Brain microvascular endothelial cell (primary cell): ENCODE data around the gene MAGI3.

ENCODE experiments used
- DNase-seq: peaks from one replicate; pipeline ENCODE4 v3.0.0-alpha.2; 2020
- H3K27ac ChIP-seq: fragments of 250-450 bp; sonication (Bioruptor Pico); 2 replicates; pipeline ENCODE4 v1.5.1; 2020; ENCODE audit warnings: mild to moderate bottlenecking, moderate library complexity
- H3K27me3 ChIP-seq: fragments of 250-450 bp; sonication (Bioruptor Pico); replicated peaks from 2 replicates; pipeline ENCODE4 v1.5.1; 2020; ENCODE audit warnings: mild to moderate bottlenecking
- H3K36me3 ChIP-seq: fragments of 250-450 bp; sonication (Bioruptor Pico); replicated peaks from 2 replicates; pipeline ENCODE4 v1.5.1; 2020; ENCODE audit warnings: mild to moderate bottlenecking
- H3K4me3 ChIP-seq: 2 replicates; pipeline ENCODE4 v1.5.1; 2011; ENCODE audit warnings: low read depth, mild to moderate bottlenecking, control low read depth, low read length, moderate library complexity
- CTCF ChIP-seq: IDR thresholded peaks from 2 replicates; pipeline ENCODE4 v1.5.1; 2011; ENCODE audit warnings: low read depth, mild to moderate bottlenecking, moderate library complexity, low read length, control low read depth, inconsistent platforms; ENCODE audit errors: missing control alignments
- in situ Hi-C: cut with HindIII; loops from 2 replicates; pipeline ENCODE4 v1.10.0; 2017; ENCODE audit warnings: low sequenced_read_pairs, low pct_ligation_motif_present

MAGI3 gene

DNA sequence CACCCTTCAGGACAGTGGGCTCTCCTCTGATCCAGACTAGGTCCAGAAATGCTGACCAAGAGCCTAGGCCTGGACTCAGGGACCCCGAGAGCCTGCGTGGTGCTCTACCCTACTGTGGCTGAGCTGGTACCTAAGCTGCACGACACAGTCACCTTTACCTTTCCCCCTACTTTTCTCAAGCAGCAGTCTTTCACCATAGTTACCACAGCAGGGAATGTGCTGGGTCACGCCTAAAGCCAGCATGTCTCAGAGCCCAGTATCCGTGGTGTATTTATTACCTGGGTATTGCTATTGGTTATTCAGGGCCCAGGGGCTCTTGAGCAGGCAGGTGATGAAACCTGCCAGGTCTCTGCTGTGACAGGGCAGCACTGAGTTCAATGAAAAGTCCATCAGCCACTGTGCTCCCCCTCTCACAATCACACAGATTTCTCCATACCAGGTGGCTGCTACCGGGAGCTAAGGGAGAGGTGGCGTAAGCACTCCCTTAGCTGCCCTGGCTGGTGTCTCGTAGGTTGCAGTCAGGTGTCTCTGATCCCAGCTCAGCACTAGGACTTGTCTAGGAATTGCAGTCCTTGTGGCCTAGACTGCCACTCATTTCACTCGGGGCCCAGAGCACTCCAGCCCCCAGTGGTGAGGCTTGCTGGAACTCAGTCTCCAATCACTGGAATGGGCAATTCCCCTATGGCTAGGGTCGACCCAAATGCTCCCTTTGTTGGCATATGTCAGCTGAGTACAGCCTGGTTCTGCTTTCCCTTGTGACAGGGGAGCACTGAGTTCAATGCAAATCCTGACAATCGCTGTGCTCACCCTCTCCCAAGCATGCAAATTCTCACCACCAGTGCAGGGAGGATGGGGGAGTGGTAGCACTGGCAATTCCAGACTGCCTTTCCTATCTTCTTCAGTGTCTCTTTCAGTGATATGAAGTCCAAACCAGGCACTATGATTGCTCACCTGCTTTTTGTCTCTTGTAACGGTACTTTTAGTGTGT, 240.3 kb downstream of the MAGI3 start:
- in situ Hi-C loops, result no loop called here
- H3K27me3 ChIP-seq, result no peaks in the 10 kb centered on the region
- no peaks in the 10 kb centered on the region for H3K36me3 ChIP-seq
- DNase-seq, result no peak
- no peak overlapping the region for H3K4me3 ChIP-seq
- no peak overlapping the region for H3K27ac ChIP-seq
- TF ChIP-seq CTCF, result no peak

- Histone ChIP-seq H3K4me3 (no peak overlapping the region), H3K27me3 (no peaks in the 10 kb centered on the region), H3K36me3 (no peaks in the 10 kb centered on the region), H3K27ac (no peak overlapping the region)
- in situ Hi-C loops, result no loop called here
- DNase-seq, result no peak
- no peak for TF ChIP-seq CTCF
These were observed 251.1 kb downstream of the MAGI3 start for GRCh38 chr1:113641396-113641795.

GRCh38 chr1:113647164-113647563, 256.8 kb downstream of the MAGI3 start:
- TF ChIP-seq CTCF, result no peak
- H3K27me3 ChIP-seq, result no peaks in the 10 kb centered on the region
- no peaks in the 10 kb centered on the region for H3K36me3 ChIP-seq
- H3K27ac ChIP-seq, result no peak overlapping the region
- in situ Hi-C loops, result no loop called here
- no peak overlapping the region for H3K4me3 ChIP-seq
- no peak for DNase-seq

GRCh38 chr1:113648478-113648877, 258.2 kb downstream of the MAGI3 start:
- H3K4me3 ChIP-seq, result no peak overlapping the region
- in situ Hi-C loops, result no loop called here

DNA sequence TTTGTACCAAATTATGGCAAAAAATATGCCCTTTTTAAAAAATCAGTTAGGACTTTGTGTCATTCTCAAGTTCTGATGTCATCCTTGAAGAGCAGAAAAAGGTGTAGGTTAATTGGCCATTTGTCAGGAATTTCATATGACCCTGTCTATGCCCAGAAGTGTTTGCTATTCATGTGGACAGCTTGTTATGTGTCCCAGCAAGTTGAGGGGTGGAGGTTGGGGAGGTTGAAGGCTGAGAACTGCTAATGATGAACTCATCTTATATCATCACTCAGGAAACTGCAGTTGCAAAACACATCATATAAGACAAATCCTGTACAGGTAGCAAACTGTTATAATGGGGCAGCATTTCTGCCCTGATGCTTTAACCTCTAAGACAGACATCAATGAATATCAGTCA, 262.5 kb downstream of the MAGI3 start:
- in situ Hi-C loops, result no loop called here
- no peak for TF ChIP-seq CTCF
- Histone ChIP-seq H3K27me3 (no peaks in the 10 kb centered on the region), H3K27ac (no peak overlapping the region), H3K36me3 (no peaks in the 10 kb centered on the region), H3K4me3 (no peak overlapping the region)
- no peak for DNase-seq

More at GRCh38 chr1:113648478-113648877, 258.2 kb downstream of the MAGI3 start:
- Histone ChIP-seq H3K27me3 (no peaks in the 10 kb centered on the region), H3K36me3 (no peaks in the 10 kb centered on the region), H3K27ac (no peak overlapping the region)
- no peak for DNase-seq
- no peak for TF ChIP-seq CTCF
